ENCODE data around the gene HBEGF. TPM values are rescaled to one million over a fixed set of nuclear protein-coding genes. Genes with fewer than 3 reads are reported as not detected.
A peak's percentile ranks its signal among the peaks of the same experiment; 100 is the strongest.

HBEGF gene
- total RNA-seq, 1 experiment from 2014 or later = 13.8 TPM

- DNase-seq (ENCODE audit: low read depth) = peak; percentile 96
Observed at GRCh38 chr5:140302786-140303639, 43.4 kb downstream of the HBEGF start, which contains the start of gene PFDN1. PFDN1 (minus strand) TSS chr5:140303101; CDS start chr5:140303073, 28 bp downstream.

GRCh38 chr5:140301136-140301535, 45.3 kb downstream of the HBEGF start:
- no peak for DNase-seq (ENCODE audit: low read depth)

- DNase-seq (ENCODE audit: low read depth) = no peak
Observed at GRCh38 chr5:140299056-140299455, 47.3 kb downstream of the HBEGF start.

- peak; percentile 67 for DNase-seq (ENCODE audit: low read depth)
Observed at GRCh38 chr5:140298183-140298601, 48.2 kb downstream of the HBEGF start.

GRCh38 chr5:140297283-140297682, 49.1 kb downstream of the HBEGF start:
- DNase-seq (ENCODE audit: low read depth) = no peak

- DNase-seq (ENCODE audit: low read depth) = no peak
Observed at GRCh38 chr5:140296289-140296688, 50.1 kb downstream of the HBEGF start.

- DNase-seq (ENCODE audit: low read depth) = peak; percentile 94
Observed at GRCh38 chr5:140295414-140295813, 51.0 kb downstream of the HBEGF start.

GRCh38 chr5:140294753-140295152, 51.6 kb downstream of the HBEGF start:
- DNase-seq (ENCODE audit: low read depth) = no peak

- no peak for DNase-seq (ENCODE audit: low read depth)
Observed at GRCh38 chr5:140293849-140294100, 52.6 kb downstream of the HBEGF start.

GRCh38 chr5:140293091-140293848, 53.1 kb downstream of the HBEGF start:
- DNase-seq (ENCODE audit: low read depth) = no peak

- no peak for DNase-seq (ENCODE audit: low read depth)
Observed at GRCh38 chr5:140292212-140293036, 54.0 kb downstream of the HBEGF start.

- no peak for DNase-seq (ENCODE audit: low read depth)
Observed at GRCh38 chr5:140287801-140288521, 58.4 kb downstream of the HBEGF start.

- DNase-seq (ENCODE audit: low read depth) = no peak
Observed at GRCh38 chr5:140286424-140286823, 60.0 kb downstream of the HBEGF start.

GRCh38 chr5:140284013-140284412, 62.4 kb downstream of the HBEGF start:
- DNase-seq (ENCODE audit: low read depth) = no peak

Other genes starting within 250 kb of the HBEGF start
- gene PURA, start 232.5 kb downstream of the HBEGF start, total RNA-seq (2014; rRNA removed; shearing (Covaris generic)) = 5.2 and 7.8 TPM in 2 replicates
- gene IGIP, start 220.7 kb downstream of the HBEGF start, total RNA-seq (2014; rRNA removed; shearing (Covaris generic)) = 1.6 and 1.8 TPM in 2 replicates
- gene CYSTM1, start 171.4 kb downstream of the HBEGF start, total RNA-seq (2014; rRNA removed; shearing (Covaris generic)) = 43.6 and 45.0 TPM in 2 replicates
- 115 and 145 TPM in 2 replicates for gene PFDN1, start 43.5 kb downstream of the HBEGF start, total RNA-seq (2014; rRNA removed; shearing (Covaris generic))
- gene SLC4A9, start 13.6 kb upstream of the HBEGF start, total RNA-seq (2014; rRNA removed; shearing (Covaris generic)) = not detected in 2 replicates
- gene ANKHD1, start 55.2 kb upstream of the HBEGF start, total RNA-seq (2014; rRNA removed; shearing (Covaris generic)) = 23.9 and 48.5 TPM in 2 replicates
- gene EIF4EBP3, start 201.1 kb upstream of the HBEGF start, total RNA-seq (2014; rRNA removed; shearing (Covaris generic)) = not detected in 2 replicates
- gene SRA1, start 210.9 kb upstream of the HBEGF start, total RNA-seq (2014; rRNA removed; shearing (Covaris generic)) = 48.5 and 55.9 TPM in 2 replicates
- 0.54 and 3.4 TPM in 2 replicates for gene APBB3, start 218.0 kb upstream of the HBEGF start, total RNA-seq (2014; rRNA removed; shearing (Covaris generic))
- gene SLC35A4, start 218.2 kb upstream of the HBEGF start, total RNA-seq (2014; rRNA removed; shearing (Covaris generic)) = 29.4 and 33.5 TPM in 2 replicates

All from M059J (cell line).